ENCODE results near the gene RGS17.
"Not testable (repeated sequence)": the region's sequence is repeated elsewhere in the genome, so short reads cannot be mapped to it uniquely, and the experiment has no call there.

RGS17 gene

GRCh38 chr6:153126218-153126617 is 4.9 kb downstream of the RGS17 start:
- TF ChIP-seq CTCF (IDR thresholded peaks at IDR 0.05; ENCODE audit: low read depth, low read length, missing control alignments) = no peak
- DNase-seq (ENCODE audit: extremely low read depth, low read depth) = no peak
- no peak overlapping the region for H3K4me3 ChIP-seq (replicated peaks; ENCODE audit: low read depth, low read length)

- H3K4me3 ChIP-seq (replicated peaks; ENCODE audit: low read depth, low read length) = no peak overlapping the region
- no peak for TF ChIP-seq CTCF (IDR thresholded peaks at IDR 0.05; ENCODE audit: low read depth, low read length, missing control alignments)
- DNase-seq (ENCODE audit: extremely low read depth, low read depth) = no peak
Observed at GRCh38 chr6:153125032-153125431, 6.0 kb downstream of the RGS17 start.

- no peak for TF ChIP-seq CTCF (IDR thresholded peaks at IDR 0.05; ENCODE audit: low read depth, low read length, missing control alignments)
- DNase-seq (ENCODE audit: extremely low read depth, low read depth) = no peak
- H3K4me3 ChIP-seq (replicated peaks; ENCODE audit: low read depth, low read length) = no peak overlapping the region
Observed at GRCh38 chr6:153123801-153124200, 7.3 kb downstream of the RGS17 start.

- H3K4me3 ChIP-seq (replicated peaks; ENCODE audit: low read depth, low read length) = no peak overlapping the region
- DNase-seq (ENCODE audit: extremely low read depth, low read depth) = no peak
- no peak for TF ChIP-seq CTCF (IDR thresholded peaks at IDR 0.05; ENCODE audit: low read depth, low read length, missing control alignments)
Observed at GRCh38 chr6:153121311-153121710, 9.8 kb downstream of the RGS17 start.

GRCh38 chr6:153117986-153118879 is 12.8 kb downstream of the RGS17 start:
- TF ChIP-seq CTCF (IDR thresholded peaks at IDR 0.05; ENCODE audit: low read depth, low read length, missing control alignments) = no peak
- DNase-seq (ENCODE audit: extremely low read depth, low read depth) = peak; percentile 25
- H3K4me3 ChIP-seq (replicated peaks; ENCODE audit: low read depth, low read length) = no peak overlapping the region

GRCh38 chr6:153111082-153111481 is 20.0 kb downstream of the RGS17 start:
- not testable (repeated sequence) for H3K4me3 ChIP-seq (replicated peaks; ENCODE audit: low read depth, low read length); DNase-seq (ENCODE audit: extremely low read depth, low read depth)

- DNase-seq (ENCODE audit: extremely low read depth, low read depth); H3K4me3 ChIP-seq (replicated peaks; ENCODE audit: low read depth, low read length): not testable (repeated sequence)
Observed at GRCh38 chr6:153110612-153111011, 20.5 kb downstream of the RGS17 start.

GRCh38 chr6:153108315-153108714 is 22.8 kb downstream of the RGS17 start:
- H3K4me3 ChIP-seq (replicated peaks; ENCODE audit: low read depth, low read length) = no peak overlapping the region
- DNase-seq (ENCODE audit: extremely low read depth, low read depth) = peak; percentile 29
- peak; percentile 51 for TF ChIP-seq CTCF (IDR thresholded peaks at IDR 0.05; ENCODE audit: low read depth, low read length, missing control alignments)

Data from HFF-Myc (cell line).